Measurements from ENCODE around the gene TRIP13.

The TRIP13 gene

GRCh38 chr5:957748-958485 lies 65.2 kb downstream of the TRIP13 start:
- TF ChIP-seq FOXP2 (optimal IDR thresholded peaks at IDR 0.05; ENCODE audit: borderline replicate concordance, extremely low read depth, extremely low read length, insufficient read depth) (no peak), POLR2AphosphoS5 (IDR thresholded peaks at IDR 0.05; ENCODE audit: low read depth, low read length) (no peak), SIN3A (IDR thresholded peaks at IDR 0.05; ENCODE audit: borderline replicate concordance, insufficient read depth, low read length) (no peak), REST (IDR thresholded peaks at IDR 0.05; ENCODE audit: insufficient read depth in 1 of 2, low read depth in 2 of 2, low read length in 2 of 2) (no peak), TAF1 (IDR thresholded peaks at IDR 0.05; ENCODE audit: borderline replicate concordance, insufficient read depth, low read length) (no peak)

- TF ChIP-seq SIN3A (IDR thresholded peaks at IDR 0.05; ENCODE audit: borderline replicate concordance, insufficient read depth, low read length) (no peak), REST (IDR thresholded peaks at IDR 0.05; ENCODE audit: insufficient read depth in 1 of 2, low read depth in 2 of 2, low read length in 2 of 2) (no peak), FOXP2 (optimal IDR thresholded peaks at IDR 0.05; ENCODE audit: borderline replicate concordance, extremely low read depth, extremely low read length, insufficient read depth) (no peak), POLR2AphosphoS5 (IDR thresholded peaks at IDR 0.05; ENCODE audit: low read depth, low read length) (no peak), TAF1 (IDR thresholded peaks at IDR 0.05; ENCODE audit: borderline replicate concordance, insufficient read depth, low read length) (no peak)
These were observed 66.3 kb downstream of the TRIP13 start for GRCh38 chr5:958701-959571.

GRCh38 chr5:959581-960531 lies 67.2 kb downstream of the TRIP13 start:
- TF ChIP-seq SIN3A (IDR thresholded peaks at IDR 0.05; ENCODE audit: borderline replicate concordance, insufficient read depth, low read length) = no peak
- TF ChIP-seq POLR2AphosphoS5 (IDR thresholded peaks at IDR 0.05; ENCODE audit: low read depth, low read length) = no peak
- TF ChIP-seq REST (IDR thresholded peaks at IDR 0.05; ENCODE audit: insufficient read depth in 1 of 2, low read depth in 2 of 2, low read length in 2 of 2) = no peak
- no peak for TF ChIP-seq TAF1 (IDR thresholded peaks at IDR 0.05; ENCODE audit: borderline replicate concordance, insufficient read depth, low read length)
- no peak for TF ChIP-seq FOXP2 (optimal IDR thresholded peaks at IDR 0.05; ENCODE audit: borderline replicate concordance, extremely low read depth, extremely low read length, insufficient read depth)

- TF ChIP-seq SIN3A (IDR thresholded peaks at IDR 0.05; ENCODE audit: borderline replicate concordance, insufficient read depth, low read length) (no peak), FOXP2 (optimal IDR thresholded peaks at IDR 0.05; ENCODE audit: borderline replicate concordance, extremely low read depth, extremely low read length, insufficient read depth) (no peak), REST (IDR thresholded peaks at IDR 0.05; ENCODE audit: insufficient read depth in 1 of 2, low read depth in 2 of 2, low read length in 2 of 2) (no peak), TAF1 (IDR thresholded peaks at IDR 0.05; ENCODE audit: borderline replicate concordance, insufficient read depth, low read length) (no peak), POLR2AphosphoS5 (IDR thresholded peaks at IDR 0.05; ENCODE audit: low read depth, low read length) (no peak)
These were observed 67.9 kb downstream of the TRIP13 start for GRCh38 chr5:960551-960950.

Data from PFSK-1 (cell line).